Stimulated activated CD8-positive, alpha-beta memory T cell treated with anti-CD3 and anti-CD28 coated beads, Interleukin-2, amount 100 ng/mL, for 1 hour (primary cell): ENCODE data around the gene SRGAP2B.
"Not testable (repeated sequence)": the region's sequence is repeated elsewhere in the genome, so short reads cannot be mapped to it uniquely, and the experiment has no call there.

Source experiments
- DNase-seq, 2 donors: peaks; one replicate each; pipeline ENCODE4 v3.0.0-alpha.2; 2020; ENCODE audit warnings: low read depth in 2 of 2

The SRGAP2B gene

DNA sequence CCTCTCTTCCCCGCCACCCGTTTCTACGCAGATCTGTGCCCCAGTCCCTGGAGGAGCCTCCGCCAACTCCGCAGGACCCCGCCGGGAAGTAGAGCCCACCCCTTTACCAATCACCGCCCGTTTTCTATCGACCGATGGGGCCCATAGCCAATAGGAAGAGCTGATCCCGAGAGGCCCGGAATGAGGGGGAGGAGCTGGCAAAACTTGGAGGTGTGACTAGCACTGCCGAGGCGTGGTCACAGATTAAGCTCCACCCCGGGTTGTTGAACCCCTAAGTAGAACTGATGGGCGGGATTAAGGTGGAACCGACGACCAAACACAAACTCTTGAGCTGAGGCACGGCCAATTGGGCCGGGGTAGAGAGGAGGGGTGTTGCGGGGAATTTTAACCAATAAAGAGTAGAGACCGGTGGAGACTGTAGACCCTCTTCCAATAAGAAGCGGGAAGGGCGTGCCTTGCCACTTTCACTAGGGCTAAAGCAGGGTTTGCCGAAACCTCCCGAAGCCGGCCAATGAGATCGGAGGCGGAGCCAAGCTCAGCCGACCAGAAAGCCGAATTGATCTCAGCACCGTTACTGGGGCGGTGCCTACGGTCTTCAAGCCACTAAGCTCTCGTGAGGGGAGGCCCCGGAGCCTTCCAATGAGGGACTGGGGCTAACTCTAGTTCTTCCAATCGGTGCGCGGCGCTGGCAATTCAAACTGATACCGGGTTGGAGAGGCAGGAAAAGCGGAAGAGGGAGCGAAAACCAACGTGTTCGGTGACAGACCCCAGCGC, at the start of gene SRGAP2B, which contains the start of gene FAM72D:
Gene SRGAP2B (minus strand): TSS at position 45 of the 774 bp plus-strand sequence. CDS start 2,427 bp downstream, outside the sequence.
Gene FAM72D (plus strand): TSS at position 691 of the 774 bp plus-strand sequence. CDS start 874 bp downstream, outside the sequence.
- not testable (repeated sequence) for DNase-seq

- not testable (repeated sequence) for DNase-seq
Observed at GRCh38 chr1:145144264-145144913, 49.3 kb upstream of the SRGAP2B start.

DNA sequence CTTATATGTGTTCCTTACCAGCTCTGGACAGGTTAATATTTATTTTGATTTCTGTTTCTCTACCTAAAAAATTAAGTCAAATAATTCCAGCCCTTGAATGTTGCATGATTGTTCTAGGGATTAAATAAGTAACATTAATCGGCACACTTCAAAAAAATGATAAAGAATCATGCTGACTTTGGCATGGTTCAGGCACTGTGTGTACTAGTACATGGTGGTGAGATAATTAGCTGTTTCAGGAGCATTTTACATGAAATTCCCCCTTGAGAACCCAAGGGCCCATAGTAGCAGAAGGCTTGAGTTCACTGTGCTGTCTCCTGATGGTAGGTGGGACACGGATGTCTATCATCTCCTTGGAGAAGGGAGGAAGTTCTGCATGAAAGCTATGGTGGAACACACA, 45.4 kb upstream of the SRGAP2B start:
- not testable (repeated sequence) for DNase-seq

GRCh38 chr1:145134476-145134875, 39.3 kb upstream of the SRGAP2B start:
- DNase-seq: not testable (repeated sequence)

DNA sequence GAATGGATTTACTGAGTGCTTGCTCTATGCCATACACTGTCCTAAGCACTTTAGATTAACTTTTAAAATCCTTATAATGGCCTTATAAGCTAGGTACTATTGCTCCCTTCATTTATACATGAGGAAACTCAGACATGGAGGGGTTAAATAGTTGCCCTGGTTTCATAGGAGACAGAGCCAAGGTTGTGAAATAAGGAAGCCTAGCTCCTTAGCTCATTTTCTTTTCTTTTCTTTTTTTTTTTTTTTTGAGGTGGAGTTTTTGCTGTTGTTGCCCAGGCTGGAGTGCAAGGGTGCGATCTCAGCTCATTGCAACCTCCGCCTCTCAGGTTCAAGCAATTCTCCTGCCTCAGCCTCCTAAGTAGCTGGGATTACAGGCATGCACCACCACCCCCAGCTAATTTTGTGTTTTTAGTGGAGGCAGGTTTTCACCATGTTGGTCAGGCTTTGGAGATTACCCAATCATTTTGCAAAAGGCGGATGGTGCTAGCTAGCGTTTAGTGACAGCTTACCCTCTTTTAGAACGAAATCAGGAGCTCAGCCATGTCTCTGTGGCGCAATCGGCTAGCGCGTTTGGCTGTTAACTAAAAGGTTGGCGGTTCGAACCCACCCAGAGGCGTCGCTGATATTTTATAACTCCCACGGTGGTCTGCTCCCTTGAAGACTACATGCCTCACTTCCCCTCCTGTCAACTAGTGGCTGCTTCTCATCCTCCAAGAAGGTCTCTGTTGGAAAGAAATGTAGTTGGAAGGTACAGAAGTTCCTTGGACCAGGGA, 33.8 kb upstream of the SRGAP2B start:
- DNase-seq: not testable (repeated sequence)

GRCh38 chr1:145127144-145127543, 32.0 kb upstream of the SRGAP2B start:
- not testable (repeated sequence) for DNase-seq

- not testable (repeated sequence) for DNase-seq
Observed at GRCh38 chr1:145125112-145125511, 30.0 kb upstream of the SRGAP2B start.

GRCh38 chr1:145123992-145124641, 29.0 kb upstream of the SRGAP2B start:
- DNase-seq: not testable (repeated sequence)

GRCh38 chr1:145123062-145123395, 27.9 kb upstream of the SRGAP2B start:
- not testable (repeated sequence) for DNase-seq

- not testable (repeated sequence) for DNase-seq
Observed at GRCh38 chr1:145122344-145123061, 27.4 kb upstream of the SRGAP2B start.

- DNase-seq: not testable (repeated sequence)
Observed at GRCh38 chr1:145119842-145120241, 24.7 kb upstream of the SRGAP2B start.

DNA sequence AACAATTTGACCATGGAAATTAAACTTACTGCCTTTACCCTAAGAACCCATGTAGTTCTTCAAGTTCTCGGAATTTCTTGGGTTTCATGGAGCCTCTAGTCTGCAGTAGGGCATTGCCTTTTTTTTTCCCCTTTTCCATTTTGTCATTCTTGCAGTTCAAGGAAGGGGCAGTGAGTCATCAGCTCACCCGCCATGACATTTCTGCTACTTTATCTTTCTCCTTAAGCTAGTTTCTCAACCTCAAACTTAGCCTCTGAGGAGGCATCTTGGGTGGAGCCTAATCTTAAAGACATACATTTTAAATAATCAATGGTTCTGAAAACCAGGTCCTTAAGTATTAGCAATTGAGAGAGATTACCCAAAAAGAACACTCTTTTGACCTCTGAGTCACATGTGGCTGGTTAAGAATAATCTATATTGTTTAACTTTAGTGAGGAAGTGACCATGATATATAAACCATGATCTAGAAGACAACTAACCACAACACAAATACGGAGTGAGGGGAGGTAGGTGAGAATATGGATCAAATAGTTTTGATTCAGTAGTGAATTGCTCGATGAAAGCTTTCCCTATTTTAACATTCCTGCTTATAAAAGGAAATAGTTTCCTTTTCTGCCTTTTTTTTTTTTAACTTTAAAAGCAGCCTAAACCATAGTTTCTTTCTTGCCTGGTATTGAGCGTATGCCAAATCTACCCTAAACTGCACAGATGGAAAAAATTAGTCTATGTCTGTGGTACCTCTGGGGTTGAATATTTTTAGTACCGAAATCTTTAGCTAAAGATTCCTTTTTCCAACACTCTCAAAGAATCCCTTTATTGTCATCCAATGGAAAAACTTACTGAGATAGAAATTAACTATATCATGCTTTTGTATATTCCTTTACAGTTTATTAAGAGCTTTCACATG, 20.7 kb upstream of the SRGAP2B start:
- not testable (repeated sequence) for DNase-seq

DNA sequence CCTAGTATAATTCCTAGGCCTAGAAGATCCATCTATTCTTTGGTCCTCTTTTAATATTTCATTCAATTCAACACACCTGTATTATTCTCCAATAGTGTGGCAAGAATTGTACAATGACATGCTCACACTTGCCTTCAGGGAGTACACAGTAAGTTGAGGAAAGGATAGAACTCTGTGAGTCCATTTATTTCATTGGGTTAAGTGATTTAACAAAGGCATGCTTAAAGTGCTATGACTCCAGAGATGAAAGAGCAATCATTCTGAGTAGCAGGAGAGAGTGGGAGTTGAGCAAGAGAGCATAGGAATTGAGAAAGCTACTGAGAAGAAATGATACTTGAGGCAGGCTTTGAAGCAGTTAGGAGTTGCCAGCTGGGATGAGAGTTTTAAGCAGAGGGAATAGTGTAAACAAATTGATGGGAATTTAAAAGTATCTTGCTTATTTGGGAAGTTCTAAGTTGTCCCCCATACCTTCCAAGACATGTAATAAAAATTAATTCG, 19.5 kb upstream of the SRGAP2B start:
- DNase-seq: not testable (repeated sequence)

GRCh38 chr1:145112703-145113102, 17.6 kb upstream of the SRGAP2B start:
- DNase-seq: not testable (repeated sequence)

- not testable (repeated sequence) for DNase-seq
Observed at GRCh38 chr1:145111674-145112073, 16.5 kb upstream of the SRGAP2B start.

GRCh38 chr1:145103294-145103693, 8.2 kb upstream of the SRGAP2B start:
- not testable (repeated sequence) for DNase-seq

DNA sequence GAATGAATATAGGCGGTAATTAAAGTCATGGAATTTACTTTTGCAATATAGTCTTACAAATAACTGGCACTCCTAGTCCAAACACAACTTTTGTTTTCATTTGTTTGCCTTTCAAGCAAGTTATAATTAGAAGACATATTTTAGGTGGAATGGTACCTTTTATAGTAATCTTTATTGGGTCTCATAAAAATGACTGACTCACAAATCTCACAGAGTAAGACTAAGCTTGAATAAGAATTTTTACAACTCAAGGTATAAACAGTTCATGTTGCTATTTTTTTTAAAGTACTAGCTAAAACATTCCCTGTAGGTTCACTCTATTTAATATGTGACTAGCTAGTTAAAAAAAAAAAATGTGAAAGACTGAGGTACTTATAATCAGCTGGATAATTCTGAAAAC, 6.6 kb upstream of the SRGAP2B start:
- DNase-seq: not testable (repeated sequence)

DNA sequence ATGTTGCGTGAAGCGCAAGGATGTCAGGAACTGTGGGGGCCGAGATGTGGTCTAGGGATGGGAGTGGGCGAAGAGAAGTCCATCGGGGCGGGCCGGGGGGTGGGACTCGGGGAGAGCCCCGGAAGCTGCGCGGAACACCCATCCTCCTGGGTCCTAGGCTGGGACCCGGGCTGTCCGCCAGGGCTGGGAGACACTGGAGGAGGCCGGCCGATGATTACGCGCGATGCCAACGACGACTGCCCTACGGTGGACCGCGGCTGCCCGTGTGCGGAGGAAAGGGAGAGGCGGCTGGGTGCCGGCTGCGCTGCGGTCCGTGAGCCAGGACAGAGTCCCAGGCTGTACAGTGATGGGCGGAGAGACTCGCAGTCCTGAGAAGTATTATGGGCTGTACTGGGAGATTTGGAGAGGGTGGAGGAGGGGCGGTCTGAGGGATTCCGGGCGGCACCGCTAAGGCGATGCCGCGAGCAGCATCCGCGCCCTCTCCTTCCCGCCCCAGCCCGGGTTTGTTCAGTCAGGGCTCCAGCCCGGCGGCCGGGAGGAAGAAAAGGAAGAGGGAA, 395 bp downstream of the SRGAP2B start:
- not testable (repeated sequence) for DNase-seq

DNA sequence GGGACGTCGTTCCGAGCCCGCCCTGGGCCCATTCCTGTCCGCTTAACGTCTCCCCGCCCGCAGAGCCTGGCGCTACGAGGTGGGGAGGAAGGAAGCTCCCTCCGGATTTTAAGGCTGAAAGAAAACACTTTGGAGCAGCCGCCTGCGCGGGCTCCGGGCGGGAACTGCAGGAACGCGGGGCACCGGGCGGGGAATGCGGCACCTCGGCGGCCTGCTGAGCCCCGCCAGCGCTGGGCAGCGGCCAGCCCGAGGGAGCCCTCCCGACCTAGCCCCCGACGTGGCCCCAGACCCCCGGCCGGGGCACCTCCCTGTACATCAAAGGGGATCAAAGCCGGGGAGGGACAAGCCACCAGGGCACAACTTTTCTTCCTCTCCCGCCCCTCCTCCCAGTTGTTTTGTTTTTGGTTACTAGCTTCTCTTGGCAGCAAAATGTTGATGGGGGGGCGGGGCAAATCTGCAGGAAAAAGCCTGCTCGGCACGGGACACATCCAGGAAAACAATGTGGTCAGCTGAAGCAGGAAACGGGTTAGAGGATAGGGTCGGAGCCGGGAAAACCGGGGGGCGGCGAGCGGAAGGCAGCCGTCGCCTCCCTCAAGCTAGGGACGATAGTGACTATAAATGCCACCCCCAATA, 1.5 kb downstream of the SRGAP2B start:
- not testable (repeated sequence) for DNase-seq
